IPS-18c (cell line): ENCODE data around the gene FAM3B.

Experiments
- H3K4me3 ChIP-seq: 2 replicates; pipeline ENCODE4 v1.7.0; 2013; ENCODE audit warnings: low read depth, mild to moderate bottlenecking, low read length, moderate library complexity; ENCODE audit not compliant: insufficient read depth
- H3K9me3 ChIP-seq: one replicate; pipeline ENCODE4 v1.6.1; 2013; ENCODE audit warnings: mild to moderate bottlenecking, low read length, moderate library complexity; ENCODE audit not compliant: control insufficient read depth, insufficient read depth

The FAM3B gene

GRCh38 chr21:41373253-41373652 is 56.7 kb downstream of the FAM3B start:
- Histone ChIP-seq H3K9me3 (peaks cover 3% of the 10 kb centered on the region), H3K4me3 (no peak overlapping the region)

- Histone ChIP-seq H3K4me3 (no peak overlapping the region), H3K9me3 (peaks cover 3% of the 10 kb centered on the region)
These were observed 57.2 kb downstream of the FAM3B start for GRCh38 chr21:41373763-41374162.

GRCh38 chr21:41374177-41374712 is 57.6 kb downstream of the FAM3B start:
- no peak overlapping the region for H3K4me3 ChIP-seq
- H3K9me3 ChIP-seq = peaks cover 3% of the 10 kb centered on the region

- no peak overlapping the region for H3K4me3 ChIP-seq
- H3K9me3 ChIP-seq = peaks cover 3% of the 10 kb centered on the region
These were observed 58.4 kb downstream of the FAM3B start for GRCh38 chr21:41374867-41375533.

- peaks cover 3% of the 10 kb centered on the region for H3K9me3 ChIP-seq
- no peak overlapping the region for H3K4me3 ChIP-seq
These were observed 59.3 kb downstream of the FAM3B start for GRCh38 chr21:41375875-41376274.

- no peaks in the 10 kb centered on the region for H3K9me3 ChIP-seq
- H3K4me3 ChIP-seq = no peak overlapping the region
These were observed 61.1 kb downstream of the FAM3B start for GRCh38 chr21:41377715-41378114.

- no peak overlapping the region for H3K4me3 ChIP-seq
- H3K9me3 ChIP-seq = no peaks in the 10 kb centered on the region
These were observed 62.2 kb downstream of the FAM3B start for GRCh38 chr21:41378849-41379248.

- Histone ChIP-seq H3K9me3 (no peaks in the 10 kb centered on the region), H3K4me3 (no peak overlapping the region)
These were observed 63.3 kb downstream of the FAM3B start for GRCh38 chr21:41379901-41380300.

- H3K9me3 ChIP-seq = peaks cover 2% of the 10 kb centered on the region
- no peak overlapping the region for H3K4me3 ChIP-seq
These were observed 65.1 kb downstream of the FAM3B start for GRCh38 chr21:41381731-41382130.

- Histone ChIP-seq H3K9me3 (peaks cover 2% of the 10 kb centered on the region), H3K4me3 (no peak overlapping the region)
These were observed 70.6 kb downstream of the FAM3B start for GRCh38 chr21:41387042-41387819.

GRCh38 chr21:41387824-41388223 is 71.2 kb downstream of the FAM3B start:
- Histone ChIP-seq H3K9me3 (peaks cover 2% of the 10 kb centered on the region), H3K4me3 (no peak overlapping the region)

GRCh38 chr21:41388259-41388658 is 71.7 kb downstream of the FAM3B start:
- no peak overlapping the region for H3K4me3 ChIP-seq
- peaks cover 2% of the 10 kb centered on the region for H3K9me3 ChIP-seq

GRCh38 chr21:41390043-41390639 is 73.5 kb downstream of the FAM3B start:
- Histone ChIP-seq H3K4me3 (no peak overlapping the region), H3K9me3 (peaks cover 2% of the 10 kb centered on the region)

GRCh38 chr21:41393876-41394465 is 77.4 kb downstream of the FAM3B start:
- H3K4me3 ChIP-seq = no peak overlapping the region
- no peaks in the 10 kb centered on the region for H3K9me3 ChIP-seq

GRCh38 chr21:41396558-41397075 is 80.0 kb downstream of the FAM3B start:
- no peak overlapping the region for H3K4me3 ChIP-seq
- no peaks in the 10 kb centered on the region for H3K9me3 ChIP-seq

- Histone ChIP-seq H3K4me3 (no peak overlapping the region), H3K9me3 (no peaks in the 10 kb centered on the region)
These were observed 80.9 kb downstream of the FAM3B start for GRCh38 chr21:41397471-41397891.

GRCh38 chr21:41398251-41398650 is 81.7 kb downstream of the FAM3B start:
- no peak overlapping the region for H3K4me3 ChIP-seq
- no peaks in the 10 kb centered on the region for H3K9me3 ChIP-seq
